HG02943 (cell line): ENCODE data around the gene CLHC1.
"Not testable (repeated sequence)": the region's sequence is repeated elsewhere in the genome, so short reads cannot be mapped to it uniquely, and the experiment has no call there.

Experiments used
- ATAC-seq: cut with Tn5 transposase; IDR thresholded peaks from one replicate; pipeline ENCODE4 v1.9.1; 2021; ENCODE audit warnings: mild to moderate bottlenecking, low read depth, moderate library complexity; ENCODE audit not compliant: unreplicated experiment

Gene CLHC1

GRCh38 chr2:55155206-55155605 lies 76.9 kb downstream of the CLHC1 start:
- ATAC-seq, result no peak

- no peak for ATAC-seq
These were observed 77.5 kb downstream of the CLHC1 start for GRCh38 chr2:55154525-55155030.

- no peak for ATAC-seq
These were observed 78.4 kb downstream of the CLHC1 start for GRCh38 chr2:55153584-55154299.

- ATAC-seq, result no peak
These were observed 79.3 kb downstream of the CLHC1 start for GRCh38 chr2:55152475-55153412.

- ATAC-seq, result no peak
These were observed 80.2 kb downstream of the CLHC1 start for GRCh38 chr2:55151733-55152433.

- ATAC-seq, result no peak
These were observed 81.3 kb downstream of the CLHC1 start for GRCh38 chr2:55150834-55151233.

- no peak for ATAC-seq
These were observed 83.8 kb downstream of the CLHC1 start for GRCh38 chr2:55148269-55148668.

- no peak for ATAC-seq
These were observed 84.6 kb downstream of the CLHC1 start for GRCh38 chr2:55147531-55147930.

GRCh38 chr2:55147041-55147440 lies 85.1 kb downstream of the CLHC1 start:
- ATAC-seq, result no peak

GRCh38 chr2:55146263-55146662 lies 85.8 kb downstream of the CLHC1 start:
- no peak for ATAC-seq

- no peak for ATAC-seq
These were observed 86.9 kb downstream of the CLHC1 start for GRCh38 chr2:55144922-55145820.

- not testable (repeated sequence) for ATAC-seq
These were observed 88.4 kb downstream of the CLHC1 start for GRCh38 chr2:55143706-55144105.

GRCh38 chr2:55142518-55142917 lies 89.6 kb downstream of the CLHC1 start:
- no peak for ATAC-seq

GRCh38 chr2:55141572-55142413 lies 90.3 kb downstream of the CLHC1 start:
- no peak for ATAC-seq

GRCh38 chr2:55140316-55141219 lies 91.5 kb downstream of the CLHC1 start:
- no peak for ATAC-seq

- no peak for ATAC-seq
These were observed 92.8 kb downstream of the CLHC1 start for GRCh38 chr2:55139305-55139704.

- ATAC-seq, result no peak
These were observed 93.2 kb downstream of the CLHC1 start for GRCh38 chr2:55138882-55139229.
